Measurements from ENCODE around the gene NT5C1A. TPM values are rescaled to one million over a fixed set of nuclear protein-coding genes. Genes with fewer than 3 reads are reported as not detected.

Gene NT5C1A
- total RNA-seq, 4 donors from 2014 or later: not detected

DNA sequence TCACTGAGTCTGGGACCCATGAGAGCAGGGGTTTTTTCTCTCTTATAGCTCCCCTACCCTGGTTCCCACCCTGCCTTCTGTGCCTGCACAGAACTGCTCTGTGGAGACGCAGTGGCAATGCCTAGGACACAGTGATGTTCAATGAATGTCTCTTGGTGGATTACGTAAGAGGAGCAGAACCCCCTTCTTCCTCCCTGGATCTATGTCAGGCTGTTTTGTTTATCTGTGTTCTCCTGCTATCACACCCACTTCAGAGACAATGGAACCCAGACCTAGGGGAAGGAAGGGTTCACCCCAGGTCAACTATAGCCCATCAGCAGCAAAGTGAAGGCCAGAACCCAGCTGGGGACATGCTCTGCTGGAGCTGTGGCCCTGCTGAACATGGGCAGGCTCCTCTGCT lies 17.3 kb upstream of the NT5C1A start:
- no peak overlapping the region for H3K4me3 ChIP-seq (ENCODE audit: low read depth, poor library complexity, severe bottlenecking)
- no peak for DNase-seq (ENCODE audit: low spot score in 2 of 2)
- intact Hi-C loops (cut with DNase I; ENCODE audit: low total_unique reads): no loop called here
- TF ChIP-seq POLR2A (IDR thresholded peaks at IDR 0.05): no peak
- TF ChIP-seq, protein P1, sequence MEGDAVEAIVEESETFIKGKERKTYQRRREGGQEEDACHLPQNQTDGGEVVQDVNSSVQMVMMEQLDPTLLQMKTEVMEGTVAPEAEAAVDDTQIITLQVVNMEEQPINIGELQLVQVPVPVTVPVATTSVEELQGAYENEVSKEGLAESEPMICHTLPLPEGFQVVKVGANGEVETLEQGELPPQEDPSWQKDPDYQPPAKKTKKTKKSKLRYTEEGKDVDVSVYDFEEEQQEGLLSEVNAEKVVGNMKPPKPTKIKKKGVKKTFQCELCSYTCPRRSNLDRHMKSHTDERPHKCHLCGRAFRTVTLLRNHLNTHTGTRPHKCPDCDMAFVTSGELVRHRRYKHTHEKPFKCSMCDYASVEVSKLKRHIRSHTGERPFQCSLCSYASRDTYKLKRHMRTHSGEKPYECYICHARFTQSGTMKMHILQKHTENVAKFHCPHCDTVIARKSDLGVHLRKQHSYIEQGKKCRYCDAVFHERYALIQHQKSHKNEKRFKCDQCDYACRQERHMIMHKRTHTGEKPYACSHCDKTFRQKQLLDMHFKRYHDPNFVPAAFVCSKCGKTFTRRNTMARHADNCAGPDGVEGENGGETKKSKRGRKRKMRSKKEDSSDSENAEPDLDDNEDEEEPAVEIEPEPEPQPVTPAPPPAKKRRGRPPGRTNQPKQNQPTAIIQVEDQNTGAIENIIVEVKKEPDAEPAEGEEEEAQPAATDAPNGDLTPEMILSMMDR (IDR thresholded peaks at IDR 0.05): no peak
- 73 to 83% methylated on average over 2 of the region's 2 CpGs for WGBS, 2 donors

GRCh38 chr1:39688706-39689105 lies 16.8 kb upstream of the NT5C1A start:
- WGBS, 2 donors: 64 to 70% methylated on average over 3 of the region's 3 CpGs
- no peak overlapping the region for H3K4me3 ChIP-seq (ENCODE audit: low read depth, poor library complexity, severe bottlenecking)
- TF ChIP-seq, protein P1 (IDR thresholded peaks at IDR 0.05): no peak
- no peak for TF ChIP-seq POLR2A (IDR thresholded peaks at IDR 0.05)
- no peak for DNase-seq (ENCODE audit: low spot score in 2 of 2)
- intact Hi-C loops (cut with DNase I; ENCODE audit: low total_unique reads): no loop called here

DNA sequence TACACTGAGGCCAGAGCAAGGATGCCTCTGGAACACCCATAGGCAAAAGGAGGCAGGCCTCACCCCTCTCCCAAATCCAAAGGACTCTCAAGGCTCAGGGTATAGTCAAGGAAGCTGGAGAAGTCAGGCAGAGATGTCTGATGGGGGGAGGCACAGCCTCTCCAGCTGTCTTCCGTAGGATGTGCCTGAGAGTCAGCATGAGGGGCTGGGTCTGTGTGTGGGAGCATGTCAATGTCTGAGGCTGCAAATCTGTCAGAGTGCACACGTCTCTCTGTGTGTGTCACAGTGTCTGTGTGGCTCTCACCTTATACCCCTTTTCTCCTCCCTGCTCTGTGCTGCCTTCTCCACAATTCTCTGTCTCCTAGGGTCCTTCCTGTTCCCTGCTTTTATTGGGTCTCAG lies 15.3 kb upstream of the NT5C1A start:
- 59 to 66% methylated on average over 2 of the region's 2 CpGs for WGBS, 2 donors
- TF ChIP-seq, protein P1 (IDR thresholded peaks at IDR 0.05): no peak
- TF ChIP-seq POLR2A (IDR thresholded peaks at IDR 0.05): no peak
- intact Hi-C loops (cut with DNase I; ENCODE audit: low total_unique reads): no loop called here
- no peak overlapping the region for H3K4me3 ChIP-seq (ENCODE audit: low read depth, poor library complexity, severe bottlenecking)
- DNase-seq (ENCODE audit: low spot score in 2 of 2): no peak

GRCh38 chr1:39685071-39685470 lies 13.2 kb upstream of the NT5C1A start:
- no peak for TF ChIP-seq POLR2A (IDR thresholded peaks at IDR 0.05)
- TF ChIP-seq, protein P1 (IDR thresholded peaks at IDR 0.05): no peak
- H3K4me3 ChIP-seq (ENCODE audit: low read depth, poor library complexity, severe bottlenecking): no peak overlapping the region
- DNase-seq (ENCODE audit: low spot score in 2 of 2): no peak
- WGBS, 2 donors: 77 to 85% methylated on average over 3 of the region's 3 CpGs
- intact Hi-C loops (cut with DNase I; ENCODE audit: low total_unique reads): no loop called here

DNA sequence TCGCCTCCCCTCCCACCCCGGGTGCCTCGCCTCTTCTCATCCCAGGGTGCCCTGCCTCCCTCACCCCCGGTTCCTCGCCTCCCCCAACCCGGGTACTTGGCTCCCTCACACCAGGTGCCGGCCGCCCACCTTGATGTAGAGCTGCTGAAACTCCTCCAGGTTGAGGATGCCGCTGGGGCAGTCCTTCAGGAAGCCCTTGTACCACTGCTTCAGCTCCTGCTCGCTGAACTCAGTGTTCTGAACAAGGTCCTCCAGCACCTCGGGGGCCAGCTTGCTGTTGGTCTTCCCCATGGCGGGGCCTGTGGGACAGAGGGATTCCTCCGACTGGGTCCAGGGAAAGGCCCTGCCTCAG lies 12.4 kb upstream of the NT5C1A start:
- no peak overlapping the region for H3K4me3 ChIP-seq (ENCODE audit: low read depth, poor library complexity, severe bottlenecking)

More for the DNA sequence above, 12.4 kb upstream of the NT5C1A start:
- no peak for DNase-seq (ENCODE audit: low spot score in 2 of 2)
- intact Hi-C loops (cut with DNase I; ENCODE audit: low total_unique reads): no loop called here
- TF ChIP-seq, protein P1 (IDR thresholded peaks at IDR 0.05): no peak
- no peak for TF ChIP-seq POLR2A (IDR thresholded peaks at IDR 0.05)
- 49 to 60% methylated on average over 12 to 13 of the region's 13 CpGs for WGBS, 2 donors

All from lower leg skin (tissue), 4 donors.